Mesendoderm (in vitro differentiated cells): ENCODE measurements around the gene RSPH1.

Source experiments
- DNase-seq: peaks from one replicate; pipeline ENCODE4 v3.0.0; 2013
- H2AK5ac ChIP-seq: 2 replicates; pipeline ENCODE4 v1.6.1; 2013; ENCODE audit warnings: low read length, inconsistent platforms
- H2BK120ac ChIP-seq: 2 replicates; pipeline ENCODE4 v1.6.1; 2013; ENCODE audit warnings: low read depth, mild to moderate bottlenecking, low read length, moderate library complexity, mixed read lengths
- H2BK15ac ChIP-seq: replicated peaks from 2 replicates; pipeline ENCODE4 v1.6.1; 2013; ENCODE audit warnings: low read depth, mild to moderate bottlenecking, moderate library complexity
- H2BK5ac ChIP-seq: 2 replicates; pipeline ENCODE4 v1.6.1; 2013; ENCODE audit warnings: low read length, inconsistent platforms
- H3K18ac ChIP-seq: 2 replicates; pipeline ENCODE4 v1.6.1; 2013; ENCODE audit warnings: mild to moderate bottlenecking, low read length, mixed read lengths
- H3K23ac ChIP-seq: one replicate; pipeline ENCODE4 v1.6.1; 2013; ENCODE audit warnings: low read length
- H3K27ac ChIP-seq: 2 replicates; pipeline ENCODE4 v1.5.1; 2013; ENCODE audit warnings: low read depth, mild to moderate bottlenecking, inconsistent platforms, low read length, moderate library complexity
- H3K27me3 ChIP-seq: 2 replicates; pipeline ENCODE4 v1.6.1; 2013; ENCODE audit warnings: low read length, control low read depth, mild to moderate bottlenecking, inconsistent platforms; ENCODE audit not compliant: insufficient read depth, poor library complexity
- H3K36me3 ChIP-seq: 2 replicates; pipeline ENCODE4 v1.6.1; 2013; ENCODE audit warnings: low read length, inconsistent platforms; ENCODE audit not compliant: control insufficient read depth, insufficient read depth
- H3K4ac ChIP-seq: one replicate; pipeline ENCODE4 v1.6.1; 2013; ENCODE audit warnings: low read depth, mild to moderate bottlenecking, low read length, moderate library complexity
- H3K4me1 ChIP-seq: 2 replicates; pipeline ENCODE4 v1.6.1; 2013; ENCODE audit warnings: low read depth, low read length, inconsistent platforms; ENCODE audit not compliant: control insufficient read depth
- H3K4me2 ChIP-seq: 2 replicates; pipeline ENCODE4 v1.6.1; 2013; ENCODE audit warnings: low read length
- H3K4me3 ChIP-seq: 2 replicates; pipeline ENCODE4 v1.5.1; 2013; ENCODE audit warnings: mild to moderate bottlenecking, low read length
- H3K56ac ChIP-seq: one replicate; pipeline ENCODE4 v1.6.1; 2013; ENCODE audit warnings: low read length
- H3K79me1 ChIP-seq: 2 replicates; pipeline ENCODE4 v1.6.1; 2013; ENCODE audit warnings: low read length, inconsistent platforms
- H3K79me2 ChIP-seq: 2 replicates; pipeline ENCODE4 v1.6.1; 2013; ENCODE audit warnings: mild to moderate bottlenecking, low read length; ENCODE audit not compliant: control insufficient read depth, insufficient read depth
- H3K9ac ChIP-seq: 2 replicates; pipeline ENCODE4 v1.6.1; 2013; ENCODE audit warnings: low read length, inconsistent platforms
- H4K5ac ChIP-seq: one replicate; pipeline ENCODE4 v1.6.1; 2013; ENCODE audit warnings: low read length
- H4K8ac ChIP-seq: one replicate; pipeline ENCODE4 v1.6.1; 2013; ENCODE audit warnings: low read depth, mild to moderate bottlenecking, control low read depth, low read length, moderate library complexity
- WGBS: extraction: QIAGEN DNeasy Blood & Tissue Kit; methylation state at CpG from one replicate; pipeline ENCODE4 v1.1.7; 2013; ENCODE audit warnings: low lambda C conversion rate, missing lambda C conversion rate; ENCODE audit not compliant: insufficient coverage; ENCODE audit errors: extremely low coverage; 5-methylcytosine and 5-hydroxymethylcytosine counted together

The RSPH1 gene

GRCh38 chr21:42515708-42516502, 19.9 kb upstream of the RSPH1 start:
- no peak overlapping the region for H3K18ac ChIP-seq
- no peaks in the 10 kb centered on the region for H3K36me3 ChIP-seq
- H4K8ac ChIP-seq = no peak overlapping the region
- H3K27ac ChIP-seq = no peak overlapping the region
- peaks cover 8% of the 10 kb centered on the region for H3K4me1 ChIP-seq
- no CpG with 5 or more reads among the region's 12 CpGs for WGBS
- no peak overlapping the region for H3K4me2 ChIP-seq
- H3K4ac ChIP-seq = no peak overlapping the region
- H3K79me2 ChIP-seq = no peaks in the 10 kb centered on the region
- H2BK120ac ChIP-seq = no peak overlapping the region
- no peak overlapping the region for H3K4me3 ChIP-seq
- H3K27me3 ChIP-seq = no peaks in the 10 kb centered on the region
- no peak overlapping the region for H2BK15ac ChIP-seq
- no peak overlapping the region for H2BK5ac ChIP-seq
- H3K9ac ChIP-seq = no peak overlapping the region
- H4K5ac ChIP-seq = no peak overlapping the region
- no peak for DNase-seq
- no peaks in the 10 kb centered on the region for H3K79me1 ChIP-seq
- H3K56ac ChIP-seq = peak overlapping the region; percentile 25
- no peak overlapping the region for H3K23ac ChIP-seq
- no peak overlapping the region for H2AK5ac ChIP-seq

GRCh38 chr21:42514883-42515228, 18.8 kb upstream of the RSPH1 start:
- WGBS = no CpG with 5 or more reads among the region's 5 CpGs
- Histone ChIP-seq H3K27me3 (no peaks in the 10 kb centered on the region), H3K4me3 (no peak overlapping the region), H2BK5ac (no peak overlapping the region), H3K9ac (peak overlapping the region; percentile 61), H3K79me1 (no peaks in the 10 kb centered on the region), H3K27ac (no peak overlapping the region), H3K23ac (no peak overlapping the region), H3K4ac (no peak overlapping the region), H3K4me1 (peaks cover 8% of the 10 kb centered on the region), H4K8ac (no peak overlapping the region), H3K36me3 (no peaks in the 10 kb centered on the region), H2BK15ac (no peak overlapping the region), H3K56ac (peak overlapping the region; percentile 47), H2AK5ac (no peak overlapping the region), H4K5ac (no peak overlapping the region), H3K18ac (no peak overlapping the region), H3K4me2 (peak overlapping the region; percentile 67), H2BK120ac (no peak overlapping the region), H3K79me2 (no peaks in the 10 kb centered on the region)
- no peak for DNase-seq

GRCh38 chr21:42513985-42514882, 18.2 kb upstream of the RSPH1 start:
- no peaks in the 10 kb centered on the region for H3K36me3 ChIP-seq
- H3K79me2 ChIP-seq = no peaks in the 10 kb centered on the region
- no peak overlapping the region for H4K5ac ChIP-seq
- H3K4me3 ChIP-seq = peak overlapping the region; percentile 48
- H3K4me1 ChIP-seq = peaks cover 8% of the 10 kb centered on the region
- H3K56ac ChIP-seq = peak overlapping the region; percentile 84
- no peak overlapping the region for H2BK15ac ChIP-seq
- peak overlapping the region; percentile 12 for H3K27ac ChIP-seq
- H3K4me2 ChIP-seq = peak overlapping the region; percentile 76
- no peak overlapping the region for H3K23ac ChIP-seq
- no peaks in the 10 kb centered on the region for H3K79me1 ChIP-seq
- no peak overlapping the region for H3K4ac ChIP-seq
- peak overlapping the region; percentile 69 for H3K18ac ChIP-seq
- H2AK5ac ChIP-seq = no peak overlapping the region
- H2BK120ac ChIP-seq = no peak overlapping the region
- WGBS = no CpG with 5 or more reads among the region's 77 CpGs
- H3K9ac ChIP-seq = peak overlapping the region; percentile 61
- peak; percentile 49 for DNase-seq
- H3K27me3 ChIP-seq = no peaks in the 10 kb centered on the region
- no peak overlapping the region for H4K8ac ChIP-seq
- no peak overlapping the region for H2BK5ac ChIP-seq

GRCh38 chr21:42513151-42513984, 17.3 kb upstream of the RSPH1 start, which contains the start of gene SLC37A1:
TSS of gene SLC37A1 (plus strand) at chr21:42513852. CDS start at chr21:42518455, 4,603 bp downstream.
- no peaks in the 10 kb centered on the region for H3K79me1 ChIP-seq
- peak within 1 kb of the TSS; percentile 84 for H3K56ac ChIP-seq
- H2AK5ac ChIP-seq = no peak within 1 kb of the TSS
- H2BK120ac ChIP-seq = no peak within 1 kb of the TSS
- peak within 1 kb of the TSS; percentile 76 for H3K4me2 ChIP-seq
- H3K4ac ChIP-seq = no peak within 1 kb of the TSS
- peak within 1 kb of the TSS; percentile 61 for H3K9ac ChIP-seq
- H3K36me3 ChIP-seq = no peaks in the 10 kb centered on the region
- DNase-seq = no peak
- H3K23ac ChIP-seq = no peak within 1 kb of the TSS
- H2BK15ac ChIP-seq = no peak within 1 kb of the TSS
- no peak within 1 kb of the TSS for H4K5ac ChIP-seq
- H3K18ac ChIP-seq = peak within 1 kb of the TSS; percentile 69
- no peak within 1 kb of the TSS for H2BK5ac ChIP-seq
- H3K4me3 ChIP-seq = peak within 1 kb of the TSS; percentile 48
- H3K27ac ChIP-seq = peak within 1 kb of the TSS; percentile 12
- H3K79me2 ChIP-seq = no peaks in the 10 kb centered on the region
- no CpG with 5 or more reads among the region's 88 CpGs for WGBS
- H3K4me1 ChIP-seq = peaks cover 8% of the 10 kb centered on the region
- H4K8ac ChIP-seq = no peak within 1 kb of the TSS
- H3K27me3 ChIP-seq = no peaks in the 10 kb centered on the region

- Histone ChIP-seq H3K79me2 (no peaks in the 10 kb centered on the region), H3K18ac (no peak overlapping the region), H3K4me2 (no peak overlapping the region), H3K27me3 (no peaks in the 10 kb centered on the region), H2BK120ac (no peak overlapping the region), H3K36me3 (no peaks in the 10 kb centered on the region), H4K8ac (no peak overlapping the region), H3K4me1 (peaks cover 8% of the 10 kb centered on the region), H4K5ac (no peak overlapping the region), H2AK5ac (no peak overlapping the region), H3K4ac (no peak overlapping the region), H2BK5ac (no peak overlapping the region), H3K9ac (no peak overlapping the region), H2BK15ac (no peak overlapping the region), H3K23ac (no peak overlapping the region), H3K27ac (no peak overlapping the region), H3K4me3 (no peak overlapping the region), H3K79me1 (no peaks in the 10 kb centered on the region), H3K56ac (no peak overlapping the region)
- no peak for DNase-seq
- no CpG with 5 or more reads among the region's 16 CpGs for WGBS
Observed at GRCh38 chr21:42512346-42513034, 16.5 kb upstream of the RSPH1 start.
